ENCODE data around the gene LRRC3B. TPM values are rescaled to one million over a fixed set of nuclear protein-coding genes. Genes with fewer than 3 reads are reported as not detected.

LRRC3B gene
- total RNA-seq, 3 donors from 2014 or later: 0.35 to 0.76 TPM; not detected in 1

DNA sequence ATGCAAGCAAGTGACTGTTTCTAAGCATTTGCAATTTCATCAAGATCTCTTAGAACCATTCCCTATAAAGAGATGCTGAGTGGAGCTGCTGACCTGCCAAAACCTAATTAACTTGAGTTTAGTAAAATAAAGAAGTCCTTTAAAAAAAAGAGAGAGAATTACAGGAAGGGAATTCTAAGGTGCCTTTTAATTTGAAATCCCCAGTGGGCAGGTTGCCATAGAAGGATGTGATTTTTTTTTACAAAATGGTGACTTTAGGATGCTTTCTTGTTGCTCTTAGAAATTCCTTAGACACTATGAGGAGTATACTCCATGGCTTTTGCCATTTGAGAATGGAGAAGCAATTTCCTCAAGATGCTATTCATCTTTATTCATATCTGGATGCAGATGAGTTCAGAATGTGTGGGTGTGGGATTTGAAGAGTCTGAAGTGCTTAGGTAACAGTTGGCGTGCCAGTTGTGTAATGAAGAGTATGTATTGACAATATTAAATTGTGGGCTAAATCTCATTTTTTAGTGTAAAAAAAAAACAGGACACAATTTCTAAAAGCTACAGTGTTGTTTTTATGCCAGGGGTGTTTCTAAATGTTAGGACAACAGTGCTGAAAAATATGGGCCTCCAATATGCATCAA lies 13.6 kb downstream of the LRRC3B start:
- TF ChIP-seq, protein P1, sequence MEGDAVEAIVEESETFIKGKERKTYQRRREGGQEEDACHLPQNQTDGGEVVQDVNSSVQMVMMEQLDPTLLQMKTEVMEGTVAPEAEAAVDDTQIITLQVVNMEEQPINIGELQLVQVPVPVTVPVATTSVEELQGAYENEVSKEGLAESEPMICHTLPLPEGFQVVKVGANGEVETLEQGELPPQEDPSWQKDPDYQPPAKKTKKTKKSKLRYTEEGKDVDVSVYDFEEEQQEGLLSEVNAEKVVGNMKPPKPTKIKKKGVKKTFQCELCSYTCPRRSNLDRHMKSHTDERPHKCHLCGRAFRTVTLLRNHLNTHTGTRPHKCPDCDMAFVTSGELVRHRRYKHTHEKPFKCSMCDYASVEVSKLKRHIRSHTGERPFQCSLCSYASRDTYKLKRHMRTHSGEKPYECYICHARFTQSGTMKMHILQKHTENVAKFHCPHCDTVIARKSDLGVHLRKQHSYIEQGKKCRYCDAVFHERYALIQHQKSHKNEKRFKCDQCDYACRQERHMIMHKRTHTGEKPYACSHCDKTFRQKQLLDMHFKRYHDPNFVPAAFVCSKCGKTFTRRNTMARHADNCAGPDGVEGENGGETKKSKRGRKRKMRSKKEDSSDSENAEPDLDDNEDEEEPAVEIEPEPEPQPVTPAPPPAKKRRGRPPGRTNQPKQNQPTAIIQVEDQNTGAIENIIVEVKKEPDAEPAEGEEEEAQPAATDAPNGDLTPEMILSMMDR (IDR thresholded peaks at IDR 0.05): no peak
- intact Hi-C loops (cut with DNase I, micrococcal nuclease): no loop called here
- Histone ChIP-seq H3K4me1 (ENCODE audit: low read depth) (no peaks in the 10 kb centered on the region), H3K4me3 (no peak overlapping the region), H3K36me3 (ENCODE audit: low read depth) (no peaks in the 10 kb centered on the region), H3K9me3 (no peaks in the 10 kb centered on the region)
- DNase-seq (no peak), ATAC-seq (no peak)

DNA sequence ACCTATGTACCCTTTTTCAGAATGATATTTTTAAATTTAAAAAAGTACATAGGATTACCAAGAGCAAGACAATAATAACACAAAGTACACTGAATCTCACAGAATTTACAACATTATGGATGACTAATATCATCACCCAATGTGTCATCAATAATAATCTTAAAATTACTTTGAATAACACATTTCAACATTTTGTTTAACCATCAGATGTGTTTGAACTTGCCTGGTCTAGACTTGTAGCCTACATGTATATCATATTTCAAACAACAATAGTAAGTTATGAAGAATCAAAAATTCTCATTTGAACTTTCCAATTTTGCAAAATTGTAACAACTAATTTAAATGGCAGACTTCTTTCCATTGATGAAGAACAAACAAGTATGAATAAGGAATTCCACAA lies 15.1 kb downstream of the LRRC3B start:
- Histone ChIP-seq H3K4me3 (no peak overlapping the region), H3K4me1 (ENCODE audit: low read depth) (no peaks in the 10 kb centered on the region), H3K9me3 (no peaks in the 10 kb centered on the region), H3K36me3 (ENCODE audit: low read depth) (no peaks in the 10 kb centered on the region)
- TF ChIP-seq, protein P1 (IDR thresholded peaks at IDR 0.05): no peak
- DNase-seq (no peak), ATAC-seq (no peak)
- intact Hi-C loops (cut with DNase I, micrococcal nuclease): no loop called here

GRCh38 chr3:26638113-26638512 lies 15.5 kb downstream of the LRRC3B start:
- DNase-seq (no peak), ATAC-seq (no peak)
- Histone ChIP-seq H3K4me1 (ENCODE audit: low read depth) (no peaks in the 10 kb centered on the region), H3K9me3 (no peaks in the 10 kb centered on the region), H3K36me3 (ENCODE audit: low read depth) (no peaks in the 10 kb centered on the region), H3K4me3 (no peak overlapping the region)
- intact Hi-C loops (cut with DNase I, micrococcal nuclease): no loop called here
- TF ChIP-seq, protein P1 (IDR thresholded peaks at IDR 0.05): no peak

DNA sequence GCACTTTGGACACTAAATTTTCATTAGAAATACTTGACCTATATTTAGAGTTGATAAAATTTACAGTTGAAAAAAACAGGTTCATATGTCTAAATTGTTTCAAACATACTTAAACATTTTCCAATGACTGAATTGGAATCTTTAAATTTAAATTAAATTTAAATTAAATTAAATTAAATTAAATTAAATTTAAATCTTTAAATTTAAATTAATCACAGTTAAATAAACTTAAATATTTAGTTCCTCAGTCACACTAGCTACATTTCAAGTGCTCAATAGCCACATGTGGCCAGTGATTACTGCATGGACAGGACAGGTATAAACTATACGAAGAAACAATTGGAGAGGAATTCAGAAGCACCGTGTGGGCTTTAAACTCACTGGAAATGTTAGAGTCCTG lies 16.8 kb downstream of the LRRC3B start:
- Histone ChIP-seq H3K36me3 (ENCODE audit: low read depth) (no peaks in the 10 kb centered on the region), H3K4me3 (no peak overlapping the region), H3K9me3 (no peaks in the 10 kb centered on the region), H3K4me1 (ENCODE audit: low read depth) (no peaks in the 10 kb centered on the region)
- no peak for ATAC-seq
- no peak for DNase-seq
- intact Hi-C loops (cut with DNase I, micrococcal nuclease): no loop called here
- TF ChIP-seq, protein P1 (IDR thresholded peaks at IDR 0.05): no peak

GRCh38 chr3:26647078-26647477 lies 24.5 kb downstream of the LRRC3B start:
- H3K36me3 ChIP-seq (ENCODE audit: low read depth): no peaks in the 10 kb centered on the region
- H3K9me3 ChIP-seq: no peaks in the 10 kb centered on the region
- TF ChIP-seq, protein P1 (IDR thresholded peaks at IDR 0.05): no peak
- DNase-seq (no peak), ATAC-seq (no peak)
- no peak overlapping the region for H3K4me3 ChIP-seq
- intact Hi-C loops (cut with DNase I, micrococcal nuclease): no loop called here
- no peaks in the 10 kb centered on the region for H3K4me1 ChIP-seq (ENCODE audit: low read depth)

- H3K9me3 ChIP-seq: no peaks in the 10 kb centered on the region
- intact Hi-C loops (cut with DNase I, micrococcal nuclease): no loop called here
- TF ChIP-seq, protein P1 (IDR thresholded peaks at IDR 0.05): no peak
- H3K4me3 ChIP-seq: no peak overlapping the region
- DNase-seq (no peak), ATAC-seq (no peak)
- no peaks in the 10 kb centered on the region for H3K36me3 ChIP-seq (ENCODE audit: low read depth)
- no peaks in the 10 kb centered on the region for H3K4me1 ChIP-seq (ENCODE audit: low read depth)
These were observed 25.9 kb downstream of the LRRC3B start for GRCh38 chr3:26648461-26648860.
